ENCODE data around the gene ACAP1.
"Not testable (repeated sequence)": the region's sequence is repeated elsewhere in the genome, so short reads cannot be mapped to it uniquely, and the experiment has no call there.

ACAP1 gene

DNA sequence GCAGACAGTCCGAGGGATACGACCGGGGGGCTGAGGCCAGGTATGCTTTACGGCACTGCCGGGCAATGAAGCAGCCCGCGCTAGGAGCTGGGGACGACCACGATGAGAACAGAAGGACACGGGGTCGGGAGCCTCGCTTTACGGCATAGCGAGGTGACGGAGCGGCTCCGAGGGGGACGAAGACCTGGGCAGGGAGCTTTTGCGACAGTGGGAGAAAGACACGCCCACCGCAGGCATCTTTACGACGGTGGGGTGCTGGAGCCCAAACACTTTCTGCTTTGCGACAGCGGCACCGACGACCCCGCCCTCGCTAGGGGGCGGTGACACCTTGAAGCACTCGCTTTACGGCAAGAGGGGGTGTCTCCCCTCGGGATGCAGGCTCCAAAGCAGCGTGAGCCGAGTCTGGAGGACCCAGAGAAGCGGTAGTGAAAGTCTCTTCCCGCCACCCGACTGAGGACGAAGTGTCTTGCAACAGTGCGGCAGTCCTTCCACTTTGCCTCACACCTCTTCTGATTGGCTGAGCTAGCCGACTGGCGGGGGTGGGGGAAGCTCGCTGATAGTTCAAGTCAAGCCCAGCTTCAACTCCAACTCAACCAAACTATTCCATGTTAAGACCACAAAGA is 6.8 kb upstream of the ACAP1 start:
- DNase-seq = peak; percentile 100

DNA sequence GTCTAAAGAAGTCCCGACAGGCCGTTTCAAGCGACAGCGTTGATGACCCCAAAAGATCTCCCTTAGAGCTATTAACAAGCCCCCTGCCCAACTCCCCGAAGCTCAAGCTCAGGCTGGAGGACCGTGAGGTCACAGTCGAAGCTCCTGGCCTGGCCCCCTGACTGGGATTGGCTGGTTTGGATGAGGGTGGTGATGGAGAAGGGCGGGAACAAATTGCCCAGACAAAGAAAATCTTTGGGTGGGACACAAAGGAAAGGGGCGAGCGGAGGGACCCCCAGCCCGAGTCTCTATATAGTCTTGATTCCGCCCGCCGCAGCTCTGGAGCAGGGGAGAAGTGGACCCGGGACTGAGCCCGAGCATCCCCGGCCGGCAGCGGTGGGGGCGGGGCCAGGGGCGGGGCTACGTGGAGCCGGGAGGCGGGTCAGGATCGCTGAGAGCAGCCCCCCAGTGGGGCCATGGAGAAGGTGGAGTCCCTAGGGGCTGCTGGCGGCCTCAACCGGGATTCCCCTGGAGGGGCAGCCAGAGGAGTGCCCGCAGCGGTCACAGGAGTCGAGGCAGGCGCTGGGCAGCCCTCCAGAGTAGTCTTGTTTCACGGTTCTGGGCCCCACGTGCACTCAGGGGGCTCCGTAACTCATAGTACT is 6.2 kb upstream of the ACAP1 start:
- peak; percentile 75 for DNase-seq

DNA sequence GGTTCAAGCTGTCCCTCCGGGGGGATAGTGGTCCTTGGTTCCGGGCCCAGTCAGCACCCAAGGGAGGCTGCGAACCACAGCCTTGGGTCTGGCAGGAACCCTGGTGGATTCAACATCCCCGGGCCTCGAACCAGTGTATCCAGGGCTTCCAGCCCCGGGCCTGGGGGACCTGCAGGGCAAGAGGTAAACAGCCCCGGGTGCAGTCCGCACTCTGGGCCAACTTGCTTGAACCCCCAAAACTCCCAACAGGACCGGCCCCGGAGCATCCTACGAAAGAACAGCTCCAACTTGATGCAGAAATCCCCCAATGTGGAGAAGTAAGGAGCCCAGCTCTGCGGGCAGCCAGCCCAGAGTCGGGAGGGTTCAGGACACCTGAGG is 5.7 kb upstream of the ACAP1 start:
- no peak for DNase-seq

DNA sequence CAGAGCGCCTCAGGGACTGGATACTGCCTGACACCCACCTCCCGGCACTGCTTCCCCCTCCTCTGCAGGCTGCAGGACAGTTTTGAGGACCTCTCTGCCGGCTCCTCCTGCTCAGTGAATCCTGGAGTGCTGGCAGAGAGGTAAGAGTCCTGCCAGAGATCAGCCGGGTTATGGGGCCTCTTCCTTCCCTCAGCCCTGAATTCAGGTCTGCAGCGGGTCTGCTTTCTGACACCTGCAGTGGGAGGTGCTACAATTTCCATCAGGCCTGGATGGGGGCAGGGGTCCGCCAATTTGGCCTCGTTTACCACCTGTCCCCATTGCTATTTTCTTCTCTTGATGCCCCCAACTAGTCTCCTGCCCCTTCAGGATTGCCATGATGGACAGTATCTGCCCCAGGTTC is 4.2 kb upstream of the ACAP1 start:
- DNase-seq = no peak

DNA sequence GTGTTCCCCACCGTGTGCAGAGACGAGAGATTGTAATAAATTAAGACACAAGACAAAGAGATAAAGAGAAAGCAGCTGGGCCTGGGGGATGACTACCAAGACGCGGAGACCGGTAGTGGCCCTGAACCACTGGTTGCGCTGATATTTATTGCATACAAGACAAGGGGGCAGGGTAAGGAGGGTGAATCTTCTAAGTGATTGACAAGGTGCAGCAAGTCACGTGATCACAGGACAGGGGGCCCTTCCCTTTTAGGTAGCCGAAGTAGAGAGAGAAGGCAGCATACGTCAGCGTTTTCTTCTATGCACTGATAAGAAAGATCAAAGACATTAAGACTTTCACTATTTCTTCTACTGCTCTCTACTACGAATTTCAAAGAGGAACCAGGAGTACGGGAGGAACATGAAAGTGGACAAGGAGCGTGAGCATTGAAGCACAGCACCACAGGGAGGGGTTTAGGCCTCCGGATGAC is 3.7 kb upstream of the ACAP1 start:
- not testable (repeated sequence) for DNase-seq

DNA sequence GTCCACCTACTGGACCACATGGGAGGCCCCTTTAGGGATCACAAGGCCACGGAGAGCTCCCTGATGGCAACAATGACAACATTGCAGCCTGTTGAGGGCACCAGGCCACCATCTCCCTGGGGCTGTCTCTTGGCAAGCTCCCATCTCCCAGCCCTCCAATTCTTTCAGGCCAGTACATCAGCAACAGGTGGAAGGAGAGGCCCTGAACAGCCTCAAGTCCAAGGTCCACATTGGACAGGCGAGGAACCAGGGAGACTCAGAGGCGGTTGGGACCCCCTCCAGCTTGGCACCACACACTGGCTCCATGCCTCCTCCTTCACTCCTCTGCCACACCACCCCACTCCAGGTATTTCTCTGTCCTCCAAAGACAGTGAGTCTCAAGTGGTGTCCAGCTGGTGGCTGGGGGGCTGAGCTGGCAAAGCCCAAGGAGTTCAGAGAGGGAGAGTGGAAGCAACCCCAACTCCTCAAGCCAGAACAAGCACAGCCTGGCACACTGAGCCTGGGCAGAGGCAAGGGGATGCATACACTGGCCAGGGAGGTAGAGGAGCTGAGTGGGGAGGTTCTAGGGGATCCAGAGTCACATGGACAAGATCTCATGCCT is 1.3 kb upstream of the ACAP1 start:
- no peak for DNase-seq

DNA sequence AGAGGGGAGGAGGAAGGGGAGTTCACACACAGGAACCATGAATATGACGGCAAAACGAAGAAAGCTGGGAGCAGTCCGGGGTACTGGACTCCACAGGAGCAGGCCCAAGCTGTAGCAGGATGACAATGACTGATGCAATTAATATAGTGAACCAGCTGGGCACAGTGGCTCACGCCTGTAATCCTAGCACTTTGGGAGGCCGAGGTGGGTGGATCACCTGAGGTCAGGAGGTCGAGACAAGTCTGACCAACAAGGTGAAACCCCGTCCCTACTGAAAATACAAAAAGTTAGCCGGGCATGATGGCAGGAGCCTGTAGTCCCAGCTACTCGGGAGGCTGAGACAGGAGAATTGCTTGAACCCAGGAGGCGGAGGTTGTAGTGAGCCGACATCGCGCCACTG is 564 bp upstream of the ACAP1 start:
- not testable (repeated sequence) for DNase-seq

DNA sequence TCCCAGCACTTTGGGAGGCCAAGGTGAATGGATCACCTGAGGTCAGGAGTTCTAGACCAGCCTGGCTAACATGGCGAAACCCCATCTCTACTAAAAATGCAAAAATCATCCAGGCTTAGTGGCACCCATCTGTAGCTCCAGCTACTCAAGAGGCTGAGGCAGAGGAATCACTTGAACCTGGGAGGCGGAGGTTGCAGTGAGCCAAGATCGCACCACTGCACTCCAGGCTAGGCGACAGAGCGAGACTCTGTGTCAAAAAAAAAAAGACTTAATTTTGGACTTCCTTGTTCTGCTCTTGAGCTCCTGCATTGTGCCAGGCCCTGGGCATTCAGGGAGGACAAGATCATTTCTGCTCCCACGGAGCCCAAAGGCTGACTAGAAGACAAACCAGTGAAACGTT is 1.3 kb downstream of the ACAP1 start:
- DNase-seq = not testable (repeated sequence)

DNA sequence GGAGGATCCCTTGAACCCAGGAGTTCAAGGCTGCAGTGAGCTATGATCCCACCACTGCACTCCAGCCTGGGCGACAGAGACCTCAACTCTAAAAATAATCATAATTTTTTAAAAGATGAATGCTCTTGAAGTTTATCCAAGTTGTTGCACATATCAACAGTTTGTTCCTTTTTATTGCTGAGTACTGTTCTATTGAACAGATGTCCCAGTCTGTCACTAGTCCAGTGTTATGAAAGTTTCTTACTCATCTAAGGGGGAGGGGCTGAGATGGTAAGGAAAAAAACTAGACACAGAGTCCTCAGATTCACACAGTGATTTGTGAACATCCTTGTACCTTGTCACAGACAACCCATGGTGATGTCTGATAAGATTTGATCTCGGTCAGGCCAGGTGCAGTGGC is 3.9 kb downstream of the ACAP1 start:
- DNase-seq = no peak

DNA sequence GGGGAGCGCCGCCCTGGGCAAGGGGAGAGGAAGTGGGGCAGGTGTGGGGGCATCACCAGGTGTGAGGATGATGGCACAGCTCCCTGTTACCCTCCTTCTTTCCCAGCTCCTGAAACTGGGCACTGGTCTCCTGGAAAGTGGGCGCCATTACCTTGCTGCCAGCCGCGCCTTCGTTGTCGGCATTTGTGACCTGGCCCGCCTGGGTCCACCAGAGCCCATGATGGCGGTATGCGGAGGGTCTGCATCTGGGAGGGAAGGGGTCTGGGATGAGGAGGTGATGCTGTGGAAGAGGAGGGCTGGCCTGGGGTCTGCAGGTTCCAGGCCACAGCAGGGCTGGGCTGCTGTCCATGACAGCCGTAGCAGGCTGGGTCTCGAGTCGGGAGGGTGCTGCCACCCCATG is 5.5 kb downstream of the ACAP1 start:
- DNase-seq = no peak

DNA sequence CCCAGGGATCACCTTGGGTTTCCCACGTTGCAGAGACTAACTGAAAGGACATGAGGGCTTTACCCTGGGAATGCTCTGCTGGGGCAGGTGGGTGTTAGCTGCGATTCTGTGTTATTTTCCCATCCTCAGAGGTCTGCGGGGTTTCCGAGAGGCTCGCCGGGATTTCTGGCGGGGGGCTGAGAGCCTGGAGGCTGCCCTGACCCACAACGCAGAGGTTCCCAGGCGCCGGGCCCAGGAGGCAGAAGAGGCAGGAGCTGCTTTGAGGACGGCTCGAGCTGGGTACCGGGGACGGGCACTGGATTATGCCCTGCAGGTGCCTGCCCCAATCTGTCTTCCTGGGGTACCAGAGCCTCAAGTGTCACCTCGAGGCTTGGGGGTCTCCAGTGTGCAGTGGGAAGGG is 6.9 kb downstream of the ACAP1 start:
- no peak for DNase-seq

DNA sequence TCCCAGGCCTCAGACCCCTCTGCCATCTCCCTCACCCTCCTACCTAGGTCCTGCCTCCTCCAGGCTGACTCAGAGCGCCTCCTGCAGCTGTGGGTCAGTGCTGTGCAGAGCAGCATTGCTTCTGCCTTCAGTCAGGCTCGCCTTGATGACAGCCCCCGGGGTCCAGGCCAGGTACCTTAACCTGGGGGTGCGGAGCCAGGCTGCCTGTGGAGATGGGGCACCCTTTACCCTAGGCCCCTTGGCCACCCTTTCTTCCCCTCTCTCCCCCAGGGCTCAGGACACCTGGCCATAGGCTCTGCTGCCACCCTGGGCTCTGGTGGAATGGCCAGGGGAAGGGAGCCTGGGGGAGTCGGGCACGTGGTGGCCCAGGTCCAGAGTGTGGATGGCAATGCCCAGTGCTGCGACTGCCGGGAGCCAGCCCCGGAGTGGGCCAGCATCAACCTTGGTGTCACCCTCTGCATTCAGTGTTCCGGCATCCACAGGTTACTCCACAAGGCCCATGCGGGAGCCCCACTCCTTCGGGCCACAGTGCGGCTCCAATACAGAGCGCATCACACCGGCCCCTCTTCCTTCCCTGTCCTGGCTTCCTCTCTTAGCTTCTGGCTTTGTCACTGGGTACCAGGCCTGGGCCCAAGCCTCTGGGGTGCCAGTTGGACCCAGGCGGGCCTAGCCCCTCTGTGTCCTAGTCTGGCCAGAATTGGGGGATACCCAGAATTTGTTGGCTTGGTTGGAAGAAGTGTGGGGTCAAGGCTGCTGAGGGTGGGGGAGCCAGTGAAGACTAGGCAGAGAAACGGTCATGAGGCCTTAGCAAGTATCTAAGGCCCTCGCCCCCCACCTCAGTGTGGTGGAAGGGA is 10.7 kb downstream of the ACAP1 start:
- no peak for DNase-seq

DNA sequence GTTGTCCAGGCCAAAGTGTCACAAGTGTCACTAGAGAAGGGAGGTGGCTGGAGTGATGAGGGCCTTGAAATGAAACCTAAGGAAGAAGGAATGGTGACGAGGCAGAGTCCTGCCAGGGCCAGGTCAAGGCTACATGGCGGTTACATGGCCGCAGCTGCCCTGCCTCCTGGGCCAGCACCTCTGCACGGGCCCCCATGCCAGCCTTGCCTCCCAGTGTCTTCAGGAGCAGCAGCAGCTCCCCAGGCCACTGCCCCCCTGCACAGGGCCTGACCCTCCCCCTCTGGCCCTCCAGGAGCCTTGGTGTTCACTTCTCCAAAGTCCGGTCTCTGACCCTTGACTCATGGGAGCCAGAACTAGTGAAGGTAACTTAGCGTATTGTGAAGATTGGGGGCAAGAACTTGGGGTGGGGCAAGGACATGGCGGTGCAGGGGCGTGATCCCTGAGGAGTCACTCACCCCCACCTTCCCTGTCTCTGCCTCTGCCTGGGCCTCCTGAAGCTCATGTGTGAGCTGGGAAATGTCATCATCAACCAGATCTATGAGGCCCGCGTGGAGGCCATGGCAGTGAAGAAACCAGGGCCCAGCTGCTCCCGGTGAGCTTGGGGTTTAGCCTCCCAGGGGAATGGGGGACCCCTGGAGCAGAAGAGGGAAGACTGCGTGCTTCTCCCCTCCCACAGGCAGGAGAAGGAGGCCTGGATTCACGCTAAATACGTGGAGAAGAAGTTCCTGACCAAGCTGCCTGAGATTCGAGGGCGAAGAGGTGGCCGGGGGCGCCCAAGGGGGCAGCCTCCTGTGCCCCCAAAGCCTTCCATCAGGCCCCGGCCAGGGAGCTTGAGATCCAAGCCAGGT is 11.5 kb downstream of the ACAP1 start:
- no peak for DNase-seq

DNA sequence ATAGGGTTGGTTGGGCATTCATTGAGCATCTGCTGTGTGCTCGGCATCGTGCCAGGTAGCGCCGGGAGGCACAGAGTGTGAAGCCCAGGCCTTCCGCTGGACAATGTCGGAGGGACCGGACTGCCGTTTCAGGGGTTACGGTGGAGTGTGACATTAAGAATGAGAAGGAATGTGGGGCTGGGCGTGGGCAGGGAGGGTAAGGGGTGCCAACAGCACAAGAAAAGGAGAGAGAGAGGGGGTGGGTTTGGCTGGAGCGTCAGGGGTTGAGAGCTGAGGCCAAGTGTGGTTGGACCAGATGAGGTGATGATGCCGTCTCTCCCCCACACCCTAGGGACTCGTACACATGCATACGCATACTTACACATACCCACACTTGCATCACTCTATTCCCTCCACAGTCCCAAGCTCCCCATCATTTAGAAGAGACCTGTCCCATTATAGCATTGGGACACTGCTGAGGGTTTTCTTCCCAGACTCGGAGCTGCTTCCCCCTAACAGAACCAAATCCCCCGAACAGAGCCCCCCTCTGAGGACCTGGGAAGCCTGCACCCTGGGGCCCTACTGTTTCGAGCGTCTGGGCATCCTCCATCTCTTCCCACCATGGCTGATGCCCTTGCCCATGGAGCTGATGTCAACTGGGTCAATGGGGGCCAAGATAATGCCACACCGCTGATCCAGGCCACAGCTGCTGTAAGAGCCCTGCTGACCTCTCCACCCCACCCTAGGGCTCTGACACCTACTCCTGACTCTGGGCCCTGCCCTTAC is 12.3 kb downstream of the ACAP1 start:
- no peak for DNase-seq

DNA sequence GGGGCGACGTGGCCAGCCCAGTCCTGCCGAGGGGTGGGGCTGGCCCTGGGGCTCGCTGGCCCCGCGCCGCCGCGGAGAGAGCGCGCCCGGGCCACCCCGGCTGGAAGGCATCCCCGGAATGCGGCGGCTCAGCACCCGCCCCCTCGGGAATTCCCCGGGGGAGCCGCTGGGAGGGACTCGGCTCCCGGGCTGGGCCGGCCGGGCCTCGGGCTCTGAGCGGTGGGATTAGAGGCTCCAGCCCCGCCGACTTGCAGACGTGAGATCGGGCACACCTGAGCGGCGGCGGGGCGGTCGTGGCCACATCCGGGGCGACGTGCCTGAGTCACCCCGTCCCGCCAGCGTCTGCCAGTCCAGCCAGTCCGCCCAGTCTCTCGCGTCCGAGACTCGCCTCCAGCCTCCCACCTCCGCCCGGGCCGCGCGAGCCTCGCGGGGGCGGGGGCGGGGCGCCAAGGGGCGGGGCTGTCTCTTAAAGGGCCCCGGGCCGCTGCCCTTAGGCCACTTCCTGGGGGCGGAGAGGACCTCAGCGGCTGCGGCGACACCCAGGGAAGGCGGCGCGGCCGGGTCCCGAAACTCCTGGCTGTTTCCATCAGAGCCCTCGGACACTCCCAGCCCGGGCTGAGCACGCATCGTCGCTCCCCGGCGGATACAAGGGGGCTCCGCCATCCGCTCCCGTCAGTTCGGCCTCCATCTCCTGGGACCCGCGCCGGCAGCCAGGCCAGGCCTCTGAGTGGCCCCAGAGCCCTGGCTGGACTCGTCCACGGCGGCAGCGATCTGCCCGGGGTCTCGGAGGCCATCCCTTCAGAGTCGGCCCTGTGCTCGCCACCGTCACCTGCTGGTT is 15.6 kb downstream of the ACAP1 start, which contains the start of gene KCTD11:
KCTD11 (plus strand) TSS at position 498 of the 838 bp plus-strand sequence.
- DNase-seq = peak; percentile 50

DNA sequence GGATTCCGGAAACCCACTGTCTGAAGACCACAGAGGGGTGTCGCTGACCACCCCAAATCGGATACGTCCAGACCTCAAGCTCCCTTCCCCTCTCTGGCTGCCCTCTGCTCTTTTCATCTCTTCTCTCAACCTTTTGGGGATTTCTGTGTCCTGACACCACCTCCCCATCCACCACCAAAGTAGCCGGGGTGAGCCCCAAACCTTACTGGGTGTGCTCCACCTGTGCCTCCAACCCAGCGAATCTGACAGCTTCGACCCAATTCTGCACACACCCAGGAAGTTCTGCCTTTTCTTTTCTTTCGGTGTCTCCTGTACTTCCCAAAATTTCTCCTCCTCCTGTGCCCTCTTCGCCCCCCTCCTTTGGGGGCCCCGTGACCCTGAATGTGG is 16.2 kb downstream of the ACAP1 start:
- DNase-seq = no peak

DNA sequence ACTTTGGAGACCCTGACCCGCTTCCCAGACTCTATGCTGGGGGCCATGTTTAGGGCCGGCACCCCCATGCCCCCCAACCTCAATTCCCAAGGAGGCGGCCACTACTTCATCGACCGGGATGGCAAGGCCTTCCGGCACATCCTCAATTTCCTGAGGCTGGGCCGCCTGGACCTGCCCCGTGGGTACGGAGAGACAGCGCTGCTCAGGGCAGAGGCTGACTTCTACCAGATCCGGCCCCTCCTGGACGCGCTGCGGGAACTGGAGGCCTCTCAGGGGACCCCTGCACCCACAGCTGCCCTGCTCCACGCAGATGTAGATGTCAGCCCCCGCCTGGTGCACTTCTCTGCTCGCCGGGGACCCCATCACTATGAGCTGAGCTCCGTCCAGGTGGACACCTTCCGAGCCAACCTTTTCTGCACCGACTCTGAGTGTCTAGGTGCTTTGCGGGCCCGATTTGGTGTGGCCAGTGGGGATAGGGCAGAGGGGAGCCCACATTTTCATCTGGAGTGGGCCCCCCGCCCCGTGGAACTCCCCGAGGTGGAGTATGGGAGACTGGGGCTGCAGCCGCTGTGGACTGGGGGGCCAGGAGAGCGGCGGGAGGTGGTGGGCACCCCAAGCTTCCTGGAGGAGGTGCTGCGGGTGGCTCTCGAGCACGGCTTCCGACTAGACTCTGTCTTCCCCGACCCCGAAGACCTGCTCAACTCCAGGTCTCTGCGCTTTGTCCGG is 16.7 kb downstream of the ACAP1 start:
- no peak for DNase-seq

DNA sequence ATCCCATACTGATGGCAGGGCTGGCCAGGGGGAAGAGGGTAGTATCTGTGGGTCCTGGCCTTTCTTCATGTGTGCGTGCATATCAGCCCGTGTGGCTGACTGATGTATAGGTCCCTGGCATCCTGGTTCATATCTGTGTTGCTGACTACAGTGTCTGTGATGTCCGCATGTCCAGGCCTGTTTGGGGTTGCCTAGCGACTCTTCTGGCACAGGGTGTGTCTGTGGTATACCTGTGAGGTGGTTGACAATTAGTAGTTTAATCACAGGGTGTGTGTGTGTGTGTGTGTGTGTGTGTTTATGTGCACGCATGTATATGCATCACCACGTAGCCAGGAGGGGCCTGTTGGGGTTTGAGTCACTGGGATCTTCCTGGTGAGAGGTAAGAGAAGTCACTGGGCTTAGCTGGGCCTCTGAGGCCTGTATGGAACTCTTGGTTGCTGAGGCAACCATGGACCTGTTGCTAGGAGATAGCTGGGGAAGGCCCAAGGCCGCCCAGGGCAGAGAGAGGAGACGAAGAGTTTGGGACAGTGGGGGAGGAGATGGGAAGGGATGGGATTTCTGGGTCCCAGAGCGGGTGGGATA is 18.0 kb downstream of the ACAP1 start:
- no peak for DNase-seq

DNA sequence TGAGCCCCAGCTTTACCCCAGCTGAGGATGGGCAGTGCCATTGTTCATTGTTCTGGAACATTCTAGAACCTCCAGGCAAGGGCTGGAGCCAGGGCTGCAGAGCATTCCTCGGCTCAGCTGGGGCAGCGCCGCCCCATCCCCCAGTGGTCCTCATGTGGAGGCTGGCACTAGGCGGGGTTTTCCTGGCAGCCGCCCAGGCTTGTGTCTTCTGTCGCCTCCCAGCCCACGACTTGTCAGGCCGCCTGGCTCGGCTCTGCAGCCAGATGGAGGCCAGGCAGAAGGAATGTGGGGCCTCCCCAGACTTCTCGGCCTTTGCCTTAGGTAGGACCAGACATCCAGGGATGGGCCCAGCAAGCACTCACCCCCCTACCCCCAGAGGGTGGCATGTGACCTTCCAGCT is 18.7 kb downstream of the ACAP1 start, which contains the start of gene TMEM95:
TMEM95 (plus strand) TSS at position 104 of the 400 bp plus-strand sequence; CDS start at position 153, 49 bp downstream.
- peak; percentile 53 for DNase-seq

DNA sequence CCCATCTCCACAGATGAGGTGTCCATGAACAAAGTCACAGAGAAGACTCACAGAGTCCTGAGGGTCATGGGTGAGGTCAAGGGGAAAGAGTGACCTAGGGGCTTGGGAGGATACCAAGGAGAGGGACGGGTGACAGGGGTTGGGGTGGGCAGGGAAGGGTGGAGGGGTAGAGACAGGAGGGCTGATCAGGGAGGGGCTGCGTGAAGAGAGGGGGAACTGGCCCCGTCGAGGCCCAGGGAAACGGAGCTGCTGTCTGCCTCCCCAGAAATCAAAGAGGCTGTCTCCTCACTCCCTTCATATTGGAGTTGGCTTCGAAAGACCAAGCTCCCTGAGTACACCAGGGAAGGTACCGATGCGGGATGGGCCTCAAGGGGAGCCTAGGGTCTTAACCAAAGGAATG is 19.2 kb downstream of the ACAP1 start:
- no peak for DNase-seq

Data from SHP77 treated with DMSO at 0.1 percent for 48 hours (cell line).